HepG2 (cell line): ENCODE results near the gene ABHD12. TPM values are rescaled to one million over a fixed set of nuclear protein-coding genes. Genes with fewer than 3 reads are reported as not detected.

ENCODE experiments used
- BRF2 ChIP-seq: sonication (generic); formaldehyde crosslinking; IDR thresholded peaks from 2 replicates; pipeline ENCODE4 v1.8.1; 2022; ENCODE audit warnings: mild to moderate bottlenecking, missing genetic modification reagents
- ESRRA ChIP-seq: sonication (generic); formaldehyde crosslinking; IDR thresholded peaks from 2 replicates; pipeline ENCODE4 v1.5.1; 2020; ENCODE audit warnings: mild to moderate bottlenecking, low read depth, missing genetic modification reagents
- FOXC1 ChIP-seq: sonication (generic); formaldehyde crosslinking; IDR thresholded peaks from 2 replicates; pipeline ENCODE4 v1.8.0; 2022; ENCODE audit warnings: mild to moderate bottlenecking, missing genetic modification reagents, borderline replicate concordance
- GRHL1 ChIP-seq: sonication (generic); formaldehyde crosslinking; conservative IDR thresholded peaks from 2 replicates; pipeline ENCODE4 v1.8.0; 2022; ENCODE audit warnings: missing genetic modification reagents
- MED13 ChIP-seq: sonication (generic); formaldehyde crosslinking; IDR thresholded peaks from 2 replicates; pipeline ENCODE4 v1.5.0; 2020; ENCODE audit warnings: missing genetic modification reagents
- MTA3 ChIP-seq: sonication (generic); formaldehyde crosslinking; IDR thresholded peaks from 2 replicates; pipeline ENCODE4 v1.4.0; 2020; ENCODE audit warnings: missing genetic modification reagents
- NFATC3 ChIP-seq: sonication (generic); formaldehyde crosslinking; IDR thresholded peaks from 2 replicates; pipeline ENCODE4 v1.5.1; 2020; ENCODE audit warnings: mild to moderate bottlenecking, missing genetic modification reagents
- PHF21A ChIP-seq: sonication (generic); formaldehyde crosslinking; IDR thresholded peaks from 2 replicates; pipeline ENCODE4 v1.5.0; 2020; ENCODE audit warnings: mild to moderate bottlenecking, missing genetic modification reagents
- RFXANK ChIP-seq: IDR thresholded peaks from 2 replicates; pipeline ENCODE4 v1.6.1; 2016
- YY1 ChIP-seq: IDR thresholded peaks from 2 replicates; pipeline ENCODE4 v1.6.1; 2011; ENCODE audit warnings: low read length, low read depth, moderate library complexity, mild to moderate bottlenecking; ENCODE audit not compliant: insufficient read depth, insufficient replicate concordance
- ZNF224 ChIP-seq: sonication (generic); formaldehyde crosslinking; IDR thresholded peaks from 2 replicates; pipeline ENCODE4 v1.5.0; 2020; ENCODE audit warnings: mild to moderate bottlenecking, missing genetic modification reagents
- ZNF446 ChIP-seq: sonication (generic); formaldehyde crosslinking; IDR thresholded peaks from 2 replicates; pipeline ENCODE4 v1.5.0; 2020; ENCODE audit warnings: mild to moderate bottlenecking, missing genetic modification reagents
- ZNF562 ChIP-seq: sonication (generic); formaldehyde crosslinking; IDR thresholded peaks from 2 replicates; pipeline ENCODE4 v1.8.0; 2022; ENCODE audit warnings: missing genetic modification reagents, borderline replicate concordance
- ZNF775 ChIP-seq: sonication (generic); formaldehyde crosslinking; IDR thresholded peaks from 2 replicates; pipeline ENCODE4 v1.4.0; 2020; ENCODE audit warnings: missing genetic modification reagents, mild to moderate bottlenecking, moderate library complexity, borderline replicate concordance
- ZNF780A ChIP-seq: sonication (generic); formaldehyde crosslinking; IDR thresholded peaks from 2 replicates; pipeline ENCODE4 v1.8.0; 2022; ENCODE audit warnings: mild to moderate bottlenecking, missing genetic modification reagents, moderate library complexity
- ZNF891 ChIP-seq: sonication (generic); formaldehyde crosslinking; IDR thresholded peaks from 2 replicates; pipeline ENCODE4 v1.5.0; 2020; ENCODE audit warnings: mild to moderate bottlenecking, missing genetic modification reagents
- polyA plus RNA-seq, 8 experiments: library from polyadenylated mRNA; depleted of rRNA in 3 of 8; stranded (reverse) in 7 of 8; unstranded in 1 of 8; fragments of >200 nt; fragmentation: Illumina TruSeq in 4 of 8; extraction: Trizol in 4 of 8; gene quantifications; 2 replicates each; pipeline versions ENCODE4 v1.2.1 to v1.2.3, GENCODE V29; 2011 to 2016; ENCODE audit warnings: low read depth in 4 of 8, missing spikeins in 1 of 8, mixed read lengths in 1 of 8; ENCODE audit not compliant: insufficient read depth in 1 of 8
- total RNA-seq, 5 experiments: library from RNA; depleted of rRNA; stranded (reverse); fragments of >200 nt; fragmentation: Illumina TruSeq; extraction: Trizol; gene quantifications; 2 replicates each; pipeline ENCODE4 v1.2.3, GENCODE V29; 2016; ENCODE audit warnings: low read depth in 1 of 5
- TF ChIP-seq, protein P1 (sequence below): sonication (generic); formaldehyde crosslinking; IDR thresholded peaks from 2 replicates; pipeline ENCODE4 v1.4.0; 2020; ENCODE audit warnings: mild to moderate bottlenecking, missing genetic modification reagents
- TF ChIP-seq, protein P2 (sequence below): sonication (generic); formaldehyde crosslinking; IDR thresholded peaks from 2 replicates; pipeline ENCODE4 v1.9.0; 2021; ENCODE audit warnings: missing genetic modification reagents, borderline replicate concordance
- TF ChIP-seq, protein P3 (sequence below): sonication (generic); formaldehyde crosslinking; IDR thresholded peaks from 2 replicates; pipeline ENCODE4 v1.4.0; 2020; ENCODE audit warnings: missing genetic modification reagents

ABHD12 gene
- total and polyA plus RNA-seq, 2 of the 13 experiments (the other 11 are each of a cell fraction or from before 2014, with no cell fraction given), result 23.5 to 72.1 TPM

DNA sequence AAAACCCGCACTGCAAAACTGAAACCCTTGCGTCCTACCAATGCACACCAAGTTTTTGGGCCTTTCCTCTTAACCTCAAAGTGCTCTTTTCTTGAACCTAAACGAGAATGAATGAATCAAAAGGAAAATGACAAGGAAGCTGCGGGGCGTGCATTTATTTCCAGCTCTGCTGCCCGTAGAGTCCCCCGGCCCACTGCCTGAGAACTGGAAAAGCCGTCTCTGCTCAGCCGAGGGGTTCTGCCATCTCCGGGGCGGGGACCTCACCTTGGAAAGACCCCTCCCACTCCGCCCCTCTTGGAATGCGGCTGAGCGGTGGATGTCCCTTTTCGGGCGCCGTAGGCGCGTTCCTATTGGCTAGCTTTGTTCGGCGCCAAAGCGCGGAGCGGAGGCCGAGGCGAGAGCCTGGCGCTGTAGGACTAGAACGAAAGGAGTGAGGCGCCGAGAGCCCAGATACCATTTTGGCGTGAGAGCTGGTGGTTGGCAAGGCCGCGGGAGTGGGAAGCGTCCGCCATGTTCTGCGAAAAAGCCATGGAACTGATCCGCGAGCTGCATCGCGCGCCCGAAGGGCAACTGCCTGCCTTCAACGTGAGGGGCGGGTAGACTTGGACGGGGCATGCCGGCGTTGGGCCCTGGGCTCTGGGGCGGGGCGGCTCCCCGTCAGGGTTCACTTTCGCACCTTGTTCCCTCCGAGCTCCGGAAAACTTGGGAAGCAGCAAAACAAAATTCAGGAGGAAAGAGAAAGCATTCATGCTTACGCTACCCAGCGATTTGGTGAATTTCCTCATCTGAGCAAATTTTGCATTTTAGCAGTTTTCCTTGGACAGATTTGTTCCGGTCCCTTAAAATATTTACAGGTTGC, 16.9 kb upstream of the ABHD12 start, which contains the start of gene GINS1 (continued):
- TF ChIP-seq ZNF775 (CRISPR knock-in tag) (peak; percentile 97), ESRRA (CRISPR knock-in tag) (0 out of 2 replicates have a peak, but pooled peaks have one; percentile 58), ZNF891 (CRISPR knock-in tag) (peak; percentile 100), RFXANK (peak; percentile 53; the same call in 1 of the 2 replicates), ZNF562 (CRISPR knock-in tag) (0 out of 2 replicates have a peak, but pooled peaks have one; percentile 70), MTA3 (no peak), PHF21A (peak; percentile 98), BRF2 (CRISPR knock-in tag) (peak; percentile 100), NFATC3 (CRISPR knock-in tag) (peak; percentile 66; the same call in 1 of the 2 replicates), ZNF780A (CRISPR knock-in tag) (peak; percentile 98), ZNF224 (peak; percentile 99), ZNF446 (CRISPR knock-in tag) (peak; percentile 98), YY1 (peak; percentile 90), GRHL1 (CRISPR knock-in tag) (peak; percentile 51; the same call in 1 of the 2 replicates), FOXC1 (peak; percentile 97), MED13 (CRISPR knock-in tag) (peak; percentile 97)
- TF ChIP-seq, protein P1, sequence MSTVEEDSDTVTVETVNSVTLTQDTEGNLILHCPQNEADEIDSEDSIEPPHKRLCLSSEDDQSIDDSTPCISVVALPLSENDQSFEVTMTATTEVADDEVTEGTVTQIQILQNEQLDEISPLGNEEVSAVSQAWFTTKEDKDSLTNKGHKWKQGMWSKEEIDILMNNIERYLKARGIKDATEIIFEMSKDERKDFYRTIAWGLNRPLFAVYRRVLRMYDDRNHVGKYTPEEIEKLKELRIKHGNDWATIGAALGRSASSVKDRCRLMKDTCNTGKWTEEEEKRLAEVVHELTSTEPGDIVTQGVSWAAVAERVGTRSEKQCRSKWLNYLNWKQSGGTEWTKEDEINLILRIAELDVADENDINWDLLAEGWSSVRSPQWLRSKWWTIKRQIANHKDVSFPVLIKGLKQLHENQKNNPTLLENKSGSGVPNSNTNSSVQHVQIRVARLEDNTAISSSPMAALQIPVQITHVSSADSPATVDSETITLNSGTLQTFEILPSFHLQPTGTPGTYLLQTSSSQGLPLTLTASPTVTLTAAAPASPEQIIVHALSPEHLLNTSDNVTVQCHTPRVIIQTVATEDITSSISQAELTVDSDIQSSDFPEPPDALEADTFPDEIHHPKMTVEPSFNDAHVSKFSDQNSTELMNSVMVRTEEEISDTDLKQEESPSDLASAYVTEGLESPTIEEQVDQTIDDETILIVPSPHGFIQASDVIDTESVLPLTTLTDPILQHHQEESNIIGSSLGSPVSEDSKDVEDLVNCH (CRISPR knock-in tag), result no peak
- TF ChIP-seq, protein P2, sequence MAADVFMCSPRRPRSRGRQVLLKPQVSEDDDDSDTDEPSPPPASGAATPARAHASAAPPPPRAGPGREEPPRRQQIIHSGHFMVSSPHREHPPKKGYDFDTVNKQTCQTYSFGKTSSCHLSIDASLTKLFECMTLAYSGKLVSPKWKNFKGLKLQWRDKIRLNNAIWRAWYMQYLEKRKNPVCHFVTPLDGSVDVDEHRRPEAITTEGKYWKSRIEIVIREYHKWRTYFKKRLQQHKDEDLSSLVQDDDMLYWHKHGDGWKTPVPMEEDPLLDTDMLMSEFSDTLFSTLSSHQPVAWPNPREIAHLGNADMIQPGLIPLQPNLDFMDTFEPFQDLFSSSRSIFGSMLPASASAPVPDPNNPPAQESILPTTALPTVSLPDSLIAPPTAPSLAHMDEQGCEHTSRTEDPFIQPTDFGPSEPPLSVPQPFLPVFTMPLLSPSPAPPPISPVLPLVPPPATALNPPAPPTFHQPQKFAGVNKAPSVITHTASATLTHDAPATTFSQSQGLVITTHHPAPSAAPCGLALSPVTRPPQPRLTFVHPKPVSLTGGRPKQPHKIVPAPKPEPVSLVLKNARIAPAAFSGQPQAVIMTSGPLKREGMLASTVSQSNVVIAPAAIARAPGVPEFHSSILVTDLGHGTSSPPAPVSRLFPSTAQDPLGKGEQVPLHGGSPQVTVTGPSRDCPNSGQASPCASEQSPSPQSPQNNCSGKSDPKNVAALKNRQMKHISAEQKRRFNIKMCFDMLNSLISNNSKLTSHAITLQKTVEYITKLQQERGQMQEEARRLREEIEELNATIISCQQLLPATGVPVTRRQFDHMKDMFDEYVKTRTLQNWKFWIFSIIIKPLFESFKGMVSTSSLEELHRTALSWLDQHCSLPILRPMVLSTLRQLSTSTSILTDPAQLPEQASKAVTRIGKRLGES (CRISPR knock-in tag), result peak; percentile 95
- TF ChIP-seq, protein P3, sequence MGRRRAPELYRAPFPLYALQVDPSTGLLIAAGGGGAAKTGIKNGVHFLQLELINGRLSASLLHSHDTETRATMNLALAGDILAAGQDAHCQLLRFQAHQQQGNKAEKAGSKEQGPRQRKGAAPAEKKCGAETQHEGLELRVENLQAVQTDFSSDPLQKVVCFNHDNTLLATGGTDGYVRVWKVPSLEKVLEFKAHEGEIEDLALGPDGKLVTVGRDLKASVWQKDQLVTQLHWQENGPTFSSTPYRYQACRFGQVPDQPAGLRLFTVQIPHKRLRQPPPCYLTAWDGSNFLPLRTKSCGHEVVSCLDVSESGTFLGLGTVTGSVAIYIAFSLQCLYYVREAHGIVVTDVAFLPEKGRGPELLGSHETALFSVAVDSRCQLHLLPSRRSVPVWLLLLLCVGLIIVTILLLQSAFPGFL, result peak; percentile 92; the same call in 1 of the 2 replicates
